Colonic mucosa (tissue), 4 donors: ENCODE measurements around the gene RALGAPA1. TPM values are rescaled to one million over a fixed set of nuclear protein-coding genes. Genes with fewer than 3 reads are reported as not detected.

Experiments
- DNase-seq: peaks from one replicate; pipeline ENCODE4 v3.0.0-alpha.2; 2020
- H3K27ac ChIP-seq: fragments of 200-600 bp; one replicate; pipeline ENCODE4 v1.8.0; 2021
- H3K27me3 ChIP-seq: fragments of 200-600 bp; one replicate; pipeline ENCODE4 v1.8.0; 2021
- H3K36me3 ChIP-seq: fragments of 200-600 bp; one replicate; pipeline ENCODE4 v1.8.0; 2021
- H3K4me1 ChIP-seq: fragments of 200-600 bp; one replicate; pipeline ENCODE4 v1.8.0; 2021; ENCODE audit warnings: mild to moderate bottlenecking
- H3K4me3 ChIP-seq: fragments of 200-600 bp; one replicate; pipeline ENCODE4 v1.8.0; 2021
- H3K9ac ChIP-seq, 2 donors: one replicate each; pipeline ENCODE4 v1.7.0; 2013; ENCODE audit warnings: control low read depth in 2 of 2, low read depth in 2 of 2, low read length in 2 of 2
- H3K9me3 ChIP-seq: fragments of 200-600 bp; one replicate; pipeline ENCODE4 v1.8.0; 2021
- intact Hi-C: fragments of 100-400 bp; cut with DNase I; formaldehyde crosslinking; loops from one replicate; pipeline ENCODE4 v1.14.1; 2022
- total RNA-seq, 2 donors: library from RNA; stranded (reverse); fragmentation: NEBNext Ultra II Directional in 1 of 2; extraction: Animal tissue kit (Norgen Biotek cat#: 25700) in 1 of 2; gene quantifications; one replicate each; pipeline ENCODE4 v1.2.1, GENCODE V29; 2021
- TF ChIP-seq, protein P1 (sequence below): fragments of 200-600 bp; IDR thresholded peaks from one replicate; pipeline ENCODE4 v1.8.0; 2022; ENCODE audit warnings: antibody characterized with exemption, mild to moderate bottlenecking
- donor health status: healthy.
- donor health status: DM: no; HTN: no; CAD: no.
- donor health status: DM: no; HTN: no; CAD: no.

Gene RALGAPA1
- total RNA-seq, 2 donors from 2014 or later, result 68.4 to 69.8 TPM

DNA sequence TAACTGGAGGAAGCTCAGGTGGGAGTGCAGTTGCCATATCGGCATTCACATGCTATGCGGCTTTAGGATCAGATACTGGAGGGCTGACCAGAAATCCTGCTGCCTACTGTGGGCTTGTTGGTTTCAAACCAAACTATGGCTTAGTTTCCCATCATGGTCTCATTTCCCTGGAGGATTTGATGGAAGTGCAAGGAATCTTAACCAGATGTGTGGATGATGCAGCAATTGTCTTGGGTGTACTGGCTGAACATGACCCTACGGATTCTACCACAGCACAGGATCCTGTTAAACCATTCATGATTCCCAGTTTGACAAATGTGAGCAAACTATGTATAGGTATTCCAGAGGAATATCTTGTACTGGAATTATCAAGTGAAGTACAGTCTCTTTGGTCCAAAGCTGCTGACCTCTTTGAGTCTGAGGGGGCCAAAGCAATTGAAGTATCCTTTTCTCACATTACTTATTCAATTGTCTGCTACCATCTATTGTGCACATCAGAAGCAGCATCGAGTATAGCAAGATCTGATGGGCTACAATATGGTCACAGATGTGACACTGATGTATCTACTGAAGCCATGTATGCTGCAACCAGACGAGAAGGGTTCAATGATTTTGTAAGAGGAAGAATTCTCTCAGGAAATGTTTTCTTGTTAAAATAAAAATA lies 42.9 kb downstream of the RALGAPA1 start:
- H3K27ac ChIP-seq, result no peak overlapping the region
- H3K27me3 ChIP-seq, result no peaks in the 10 kb centered on the region
- H3K4me1 ChIP-seq, result no peaks in the 10 kb centered on the region
- no peaks in the 10 kb centered on the region for H3K9me3 ChIP-seq
- no peak overlapping the region for H3K9ac ChIP-seq
- H3K36me3 ChIP-seq, result peaks cover 5% of the 10 kb centered on the region
- intact Hi-C loops, result no loop called here
- no peak for DNase-seq
- H3K4me3 ChIP-seq, result no peak overlapping the region
- TF ChIP-seq, protein P1, sequence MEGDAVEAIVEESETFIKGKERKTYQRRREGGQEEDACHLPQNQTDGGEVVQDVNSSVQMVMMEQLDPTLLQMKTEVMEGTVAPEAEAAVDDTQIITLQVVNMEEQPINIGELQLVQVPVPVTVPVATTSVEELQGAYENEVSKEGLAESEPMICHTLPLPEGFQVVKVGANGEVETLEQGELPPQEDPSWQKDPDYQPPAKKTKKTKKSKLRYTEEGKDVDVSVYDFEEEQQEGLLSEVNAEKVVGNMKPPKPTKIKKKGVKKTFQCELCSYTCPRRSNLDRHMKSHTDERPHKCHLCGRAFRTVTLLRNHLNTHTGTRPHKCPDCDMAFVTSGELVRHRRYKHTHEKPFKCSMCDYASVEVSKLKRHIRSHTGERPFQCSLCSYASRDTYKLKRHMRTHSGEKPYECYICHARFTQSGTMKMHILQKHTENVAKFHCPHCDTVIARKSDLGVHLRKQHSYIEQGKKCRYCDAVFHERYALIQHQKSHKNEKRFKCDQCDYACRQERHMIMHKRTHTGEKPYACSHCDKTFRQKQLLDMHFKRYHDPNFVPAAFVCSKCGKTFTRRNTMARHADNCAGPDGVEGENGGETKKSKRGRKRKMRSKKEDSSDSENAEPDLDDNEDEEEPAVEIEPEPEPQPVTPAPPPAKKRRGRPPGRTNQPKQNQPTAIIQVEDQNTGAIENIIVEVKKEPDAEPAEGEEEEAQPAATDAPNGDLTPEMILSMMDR, result no peak

- intact Hi-C loops, result no loop called here
- H3K27me3 ChIP-seq, result no peaks in the 10 kb centered on the region
- peaks cover 5% of the 10 kb centered on the region for H3K36me3 ChIP-seq
- no peak overlapping the region for H3K9ac ChIP-seq
- H3K4me3 ChIP-seq, result no peak overlapping the region
- no peaks in the 10 kb centered on the region for H3K9me3 ChIP-seq
- DNase-seq, result no peak
- no peak overlapping the region for H3K27ac ChIP-seq
- TF ChIP-seq, protein P1, result no peak
- no peaks in the 10 kb centered on the region for H3K4me1 ChIP-seq
Measured at GRCh38 chr14:35761922-35762321, 47.2 kb downstream of the RALGAPA1 start.

DNA sequence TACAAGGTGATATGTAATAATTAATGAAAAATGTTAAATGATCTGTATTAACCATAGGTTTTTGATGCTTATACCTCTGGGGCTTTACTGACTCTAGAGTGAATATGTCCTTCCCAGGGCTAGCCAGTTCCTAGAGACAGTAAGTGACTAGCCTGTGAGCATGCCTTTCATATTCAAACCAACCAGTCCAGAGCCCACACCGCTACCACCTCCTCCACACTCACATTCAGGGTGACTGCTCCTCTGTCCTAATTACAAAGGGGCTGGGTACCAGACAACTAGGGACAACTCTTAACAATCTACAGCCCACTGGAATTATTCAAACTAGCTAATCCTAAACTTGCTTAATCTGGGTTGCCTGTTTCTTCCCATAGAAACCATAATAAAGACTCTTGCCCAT lies 49.0 kb downstream of the RALGAPA1 start:
- TF ChIP-seq, protein P1, result no peak
- DNase-seq, result no peak
- H3K9me3 ChIP-seq, result no peaks in the 10 kb centered on the region
- H3K4me1 ChIP-seq, result no peaks in the 10 kb centered on the region
- intact Hi-C loops, result no loop called here
- H3K9ac ChIP-seq, result no peak overlapping the region
- no peaks in the 10 kb centered on the region for H3K27me3 ChIP-seq
- H3K4me3 ChIP-seq, result no peak overlapping the region
- no peak overlapping the region for H3K27ac ChIP-seq
- H3K36me3 ChIP-seq, result no peaks in the 10 kb centered on the region

- intact Hi-C loops, result no loop called here
- TF ChIP-seq, protein P1, result no peak
- no peaks in the 10 kb centered on the region for H3K36me3 ChIP-seq
Measured at GRCh38 chr14:35758523-35759129, 50.5 kb downstream of the RALGAPA1 start.

DNA sequence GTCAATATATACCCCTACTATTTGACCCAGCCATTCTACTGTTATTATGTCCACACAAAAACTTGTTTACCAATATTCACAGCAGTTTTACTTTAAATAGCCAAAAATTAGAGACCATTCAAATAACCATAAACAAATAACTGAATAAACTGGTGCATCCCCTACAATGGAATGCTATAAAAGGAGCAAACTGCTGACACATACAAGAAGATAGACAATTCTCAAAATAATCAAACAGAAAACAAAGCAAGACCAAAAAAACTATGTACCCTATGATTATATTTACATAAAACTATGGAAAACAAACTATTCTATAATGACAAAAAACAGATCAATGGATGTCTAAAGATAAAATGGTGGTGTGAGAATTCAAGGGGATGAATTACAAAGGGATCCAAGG lies 54.4 kb downstream of the RALGAPA1 start:
- H3K36me3 ChIP-seq, result no peaks in the 10 kb centered on the region
- no peak overlapping the region for H3K4me3 ChIP-seq
- no peak for DNase-seq
- intact Hi-C loops, result no loop called here
- TF ChIP-seq, protein P1, result no peak
- no peaks in the 10 kb centered on the region for H3K9me3 ChIP-seq
- no peak overlapping the region for H3K27ac ChIP-seq
- H3K9ac ChIP-seq, result no peak overlapping the region
- no peaks in the 10 kb centered on the region for H3K4me1 ChIP-seq
- no peaks in the 10 kb centered on the region for H3K27me3 ChIP-seq

More at GRCh38 chr14:35758523-35759129, 50.5 kb downstream of the RALGAPA1 start:
- no peak overlapping the region for H3K9ac ChIP-seq
- no peaks in the 10 kb centered on the region for H3K9me3 ChIP-seq
- no peak overlapping the region for H3K27ac ChIP-seq
- no peaks in the 10 kb centered on the region for H3K4me1 ChIP-seq
- no peak overlapping the region for H3K4me3 ChIP-seq
- no peak for DNase-seq
- no peaks in the 10 kb centered on the region for H3K27me3 ChIP-seq
